HG03175 (cell line): ENCODE results near the gene SLC2A1.
"Not testable (repeated sequence)": the region's sequence is repeated elsewhere in the genome, so short reads cannot be mapped to it uniquely, and the experiment has no call there.

ENCODE experiments used
- ATAC-seq: cut with Tn5 transposase; IDR thresholded peaks from one replicate; pipeline ENCODE4 v1.9.1; 2021; ENCODE audit warnings: mild to moderate bottlenecking, moderate library complexity; ENCODE audit not compliant: unreplicated experiment

The SLC2A1 gene

DNA sequence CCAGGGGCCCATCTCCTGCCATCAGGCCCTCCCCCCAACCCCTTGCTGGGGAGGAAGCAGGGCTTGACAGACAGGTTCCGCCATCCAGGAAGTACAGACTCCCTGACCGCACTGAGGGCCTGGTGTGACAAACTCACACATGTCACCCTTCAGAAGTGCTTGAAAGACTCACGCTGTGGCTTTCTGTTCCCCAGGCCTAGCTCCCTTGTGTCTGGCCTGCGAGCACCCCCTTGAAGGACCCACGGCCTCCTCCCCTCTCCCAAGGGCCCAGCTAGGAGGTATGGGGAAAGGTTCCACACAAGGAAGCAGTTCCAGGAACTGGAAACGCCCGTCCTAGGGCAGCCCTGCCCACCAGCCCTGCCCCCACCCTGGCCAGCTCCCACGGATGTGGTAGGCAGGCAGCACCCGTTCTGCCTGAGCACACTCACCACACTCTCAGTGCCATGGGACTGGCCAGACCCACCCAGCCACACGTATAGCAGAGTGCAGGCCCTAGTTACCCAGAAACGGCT, 26.7 kb downstream of the SLC2A1 start:
- ATAC-seq = peak; percentile 65

GRCh38 chr1:42931108-42931539, 27.5 kb downstream of the SLC2A1 start:
- ATAC-seq = no peak

GRCh38 chr1:42930178-42931107, 28.2 kb downstream of the SLC2A1 start:
- ATAC-seq = no peak

DNA sequence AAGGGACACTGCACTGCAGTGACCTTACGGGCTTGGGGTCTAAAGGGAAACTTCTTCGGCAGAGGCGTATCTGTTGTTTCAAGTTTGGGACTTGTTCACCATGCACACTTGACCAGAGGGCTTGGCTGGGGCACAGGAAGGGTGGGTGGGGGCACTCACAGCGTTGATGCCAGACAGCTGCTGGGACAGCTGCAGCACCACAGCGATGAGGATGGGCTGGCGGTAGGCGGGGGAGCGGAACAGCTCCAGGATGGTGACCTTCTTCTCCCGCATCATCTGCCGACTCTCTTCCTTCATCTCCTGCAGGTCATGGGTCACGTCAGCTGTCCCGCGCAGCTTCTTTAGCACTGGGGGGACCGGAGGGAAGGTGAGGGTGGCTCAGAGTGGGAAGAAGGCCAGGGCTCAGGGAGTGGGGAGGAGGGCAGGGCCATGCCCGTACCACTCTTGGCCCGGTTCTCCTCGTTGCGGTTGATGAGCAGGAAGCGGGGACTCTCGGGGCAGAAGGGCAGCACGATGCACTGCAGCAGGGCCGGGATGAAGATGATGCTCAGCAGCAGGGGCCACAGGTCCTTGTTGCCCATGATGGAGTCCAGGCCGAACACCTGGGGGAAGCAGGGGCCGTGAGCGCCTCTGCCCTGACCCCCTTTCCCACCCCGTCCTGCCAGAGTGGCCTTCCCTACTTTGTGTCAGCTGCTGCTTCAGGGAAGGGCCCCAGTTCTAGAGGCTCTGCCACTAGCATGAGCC, 29.1 kb downstream of the SLC2A1 start:
- no peak for ATAC-seq

DNA sequence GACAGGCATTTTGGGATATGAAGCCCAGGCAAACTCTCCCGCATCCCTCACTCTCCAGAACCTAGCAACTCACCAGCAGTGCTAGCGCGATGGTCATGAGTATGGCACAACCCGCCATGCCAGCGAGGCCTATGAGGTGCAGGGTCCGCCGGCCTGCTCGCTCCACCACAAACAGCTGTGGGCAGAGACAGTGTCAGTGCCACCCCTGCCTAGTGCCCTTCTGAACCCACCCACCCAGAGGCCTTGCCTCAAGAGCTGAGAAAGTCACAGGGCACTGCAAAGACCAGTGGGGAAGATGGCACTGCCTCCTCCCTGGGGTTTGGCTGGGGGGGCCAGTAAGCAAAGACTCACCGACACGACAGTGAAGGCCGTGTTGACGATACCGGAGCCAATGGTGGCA, 29.8 kb downstream of the SLC2A1 start:
- no peak for ATAC-seq

DNA sequence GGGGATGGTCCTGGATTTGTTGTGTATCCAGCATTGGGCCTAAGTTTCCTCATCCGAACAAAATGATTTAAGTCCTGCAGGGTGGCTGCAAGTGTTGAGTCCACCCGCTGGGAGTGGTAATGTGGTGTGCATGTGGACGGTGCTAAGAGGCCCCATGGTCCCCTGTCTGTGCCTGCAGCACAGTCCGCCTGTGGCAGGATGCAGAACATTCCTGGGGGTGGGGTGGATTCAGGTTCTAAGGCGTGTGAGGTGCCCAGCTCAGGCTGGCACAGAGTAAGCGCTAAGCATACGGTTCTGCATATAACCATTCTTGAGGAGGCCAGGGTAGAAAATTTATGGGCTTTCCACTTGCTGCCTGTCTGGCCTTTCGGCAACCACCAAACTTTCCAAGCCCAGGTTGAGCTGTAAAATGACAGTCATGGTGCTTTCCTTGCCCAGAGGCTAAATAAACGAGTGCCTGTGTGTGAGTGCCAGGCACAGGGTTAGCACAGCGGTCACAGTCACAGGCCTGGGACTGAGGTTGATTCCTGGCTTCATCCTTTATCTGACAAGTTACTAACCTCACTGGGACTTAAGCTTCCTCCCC, 30.7 kb downstream of the SLC2A1 start:
- ATAC-seq = no peak

DNA sequence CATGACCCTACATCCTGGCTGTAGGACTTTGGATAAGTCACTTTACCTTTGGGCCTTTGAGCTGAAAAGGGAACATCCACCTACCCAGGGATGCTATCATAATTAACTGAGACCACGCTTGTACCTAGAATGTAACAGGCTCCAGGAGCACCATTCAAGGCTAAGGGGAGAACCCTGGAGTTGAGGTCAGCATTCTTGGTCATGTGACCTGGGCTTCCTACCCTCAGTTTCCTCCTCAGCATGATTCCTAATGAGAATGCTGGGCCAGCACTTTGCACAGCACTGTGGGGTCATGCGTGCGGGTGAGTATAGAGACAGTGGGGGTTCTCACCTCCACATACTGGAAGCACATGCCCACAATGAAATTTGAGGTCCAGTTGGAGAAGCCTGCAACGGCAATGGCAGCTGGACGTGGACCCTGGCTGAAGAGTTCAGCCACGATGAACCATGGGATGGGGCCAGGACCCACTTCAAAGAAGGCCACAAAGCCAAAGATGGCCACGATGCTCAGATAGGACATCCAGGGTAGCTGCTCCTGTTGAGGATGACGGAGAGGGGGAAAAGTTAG, 31.3 kb downstream of the SLC2A1 start:
- no peak for ATAC-seq

GRCh38 chr1:42926879-42927242, 31.8 kb downstream of the SLC2A1 start:
- ATAC-seq = no peak

DNA sequence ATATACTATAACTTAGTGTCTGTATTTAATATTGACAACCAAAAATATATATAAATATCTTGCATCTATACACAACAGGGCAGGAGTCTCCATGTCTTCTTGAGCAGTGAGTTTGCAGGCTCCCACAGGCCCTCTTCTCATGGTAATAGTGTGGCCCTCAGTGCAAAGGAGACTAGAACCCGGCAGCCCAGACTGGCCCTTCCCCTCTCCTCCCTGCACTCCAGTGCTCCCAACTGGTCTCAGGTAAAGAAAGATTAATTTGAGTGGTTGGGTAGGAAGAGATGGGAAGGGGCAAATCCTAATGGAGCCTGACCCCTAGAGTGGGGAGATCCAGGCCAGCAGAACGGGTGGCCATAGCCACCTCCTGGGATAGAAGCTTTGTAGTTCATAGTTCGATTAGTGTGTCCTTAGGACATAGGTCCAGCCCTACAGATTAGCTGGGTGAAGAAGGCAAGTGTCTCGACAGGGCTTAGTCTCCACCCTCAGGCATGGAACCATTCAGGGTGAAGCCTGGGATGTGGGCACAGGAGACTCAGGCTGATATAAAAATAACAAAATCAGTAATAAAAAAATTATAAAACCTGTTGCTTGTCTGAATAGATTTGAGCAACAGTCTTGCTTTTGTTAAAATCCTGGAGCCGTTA, 32.3 kb downstream of the SLC2A1 start:
- no peak for ATAC-seq

DNA sequence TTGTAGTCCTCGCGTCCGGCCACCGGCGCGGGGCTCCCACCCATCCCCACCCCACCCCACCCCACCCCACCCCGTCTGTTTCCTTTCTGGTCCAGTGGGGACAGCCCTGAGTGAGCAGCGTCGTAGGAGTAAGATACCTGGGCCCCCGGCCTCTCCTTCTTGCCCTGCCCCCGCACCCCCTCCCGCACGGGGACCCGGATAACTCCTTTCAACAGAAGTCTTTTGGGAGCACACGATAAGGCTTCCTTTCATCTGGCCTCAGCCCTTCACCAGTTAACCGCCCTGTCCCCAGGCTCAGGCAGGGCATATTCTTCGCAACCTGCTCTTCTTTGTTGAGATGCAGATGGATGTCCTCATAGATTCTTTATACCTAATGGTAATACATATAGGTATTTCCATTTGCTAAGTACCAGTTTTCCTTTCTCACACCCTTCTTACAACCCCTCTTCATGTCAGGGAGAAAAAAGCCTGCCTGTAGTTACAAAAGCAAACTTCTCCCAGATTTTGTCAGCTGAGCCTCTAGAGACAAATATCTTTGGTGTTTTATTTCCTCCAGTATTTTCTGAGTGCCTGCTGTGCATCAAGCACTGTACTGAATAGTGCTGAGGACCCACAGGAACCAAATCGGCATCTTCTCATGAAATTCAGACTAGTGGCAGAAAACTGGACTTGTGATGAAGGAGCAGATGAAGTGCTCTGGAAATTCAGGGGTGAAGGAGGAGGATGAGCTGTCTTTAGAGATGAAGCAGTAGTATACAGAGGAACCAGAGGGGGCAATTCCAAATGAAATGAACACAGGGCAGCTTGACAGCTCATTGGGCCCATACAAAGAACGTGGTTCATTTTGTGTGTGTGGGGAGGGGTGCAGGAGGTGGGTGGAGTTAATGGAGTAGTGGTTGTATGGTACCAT, 33.6 kb downstream of the SLC2A1 start:
- ATAC-seq = no peak

DNA sequence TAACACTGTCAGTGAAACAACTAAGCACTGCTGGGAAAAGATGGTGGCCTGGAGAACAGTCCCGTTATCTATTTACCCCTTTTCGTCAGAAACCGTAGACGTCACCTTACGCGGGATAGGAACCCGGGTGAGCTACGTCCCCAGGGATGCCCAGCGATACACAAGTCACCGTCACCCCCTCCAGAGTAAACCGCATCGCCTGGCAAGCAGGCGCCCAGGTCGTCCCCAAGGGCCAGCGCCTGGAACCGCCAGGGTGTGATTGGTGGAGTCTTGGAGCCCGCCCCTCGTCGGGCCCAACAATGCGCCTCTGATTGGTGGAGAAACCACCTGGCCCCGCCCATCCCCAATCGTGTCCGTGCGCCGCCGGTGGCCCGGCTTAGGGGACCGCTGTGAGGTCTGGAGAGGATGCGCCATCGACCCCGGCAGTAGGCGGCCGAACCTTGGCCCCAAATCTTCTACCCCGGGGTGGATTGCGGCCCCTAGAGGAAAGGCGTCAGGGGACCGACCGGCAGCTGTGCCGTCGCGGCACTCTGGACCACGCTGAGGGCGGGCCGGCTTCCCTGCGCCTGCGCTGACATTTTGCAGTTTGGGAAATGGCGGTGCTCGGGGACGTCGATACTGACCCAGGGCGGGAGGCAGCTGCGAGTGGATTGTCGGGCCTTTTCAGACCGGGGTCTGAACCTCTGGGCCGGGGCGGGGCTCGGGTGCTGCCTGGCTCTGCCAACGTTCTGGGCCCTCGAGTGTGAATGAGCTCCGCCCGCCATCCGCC, 34.4 kb downstream of the SLC2A1 start:
- peak; percentile 90 for ATAC-seq

DNA sequence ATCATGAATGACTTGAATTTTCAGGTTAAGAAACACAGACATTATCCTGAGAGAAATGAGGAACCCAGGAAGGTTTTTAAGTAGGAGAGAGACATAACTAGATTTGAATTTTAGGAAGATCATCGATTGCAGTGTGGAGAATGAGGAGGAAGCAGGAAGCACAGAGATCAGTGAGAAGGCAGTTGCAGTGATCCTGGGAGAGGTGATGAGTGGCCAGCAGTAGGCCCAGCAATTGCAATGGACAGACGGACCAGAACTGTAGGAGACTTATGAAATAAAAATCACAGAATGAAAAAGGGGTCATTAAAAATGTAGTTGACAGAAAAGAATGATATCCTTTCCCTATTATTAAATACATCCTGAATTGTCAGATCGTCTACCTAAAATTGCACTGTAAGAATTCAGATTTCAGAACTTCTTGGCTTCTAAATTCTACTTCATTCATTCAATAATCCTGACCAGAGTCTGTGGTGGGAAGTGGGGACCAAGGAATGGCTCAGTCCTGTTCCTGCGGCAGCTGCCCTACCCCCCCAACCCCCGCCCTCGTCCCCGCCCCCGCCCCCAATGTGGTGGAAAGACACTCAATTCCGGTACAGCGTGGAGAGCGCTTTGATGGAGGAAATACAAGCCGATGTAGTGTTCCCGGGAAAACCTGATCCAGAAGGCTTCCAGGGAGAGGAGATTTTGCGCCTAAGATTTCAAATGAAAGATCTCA, 35.1 kb downstream of the SLC2A1 start:
- no peak for ATAC-seq

DNA sequence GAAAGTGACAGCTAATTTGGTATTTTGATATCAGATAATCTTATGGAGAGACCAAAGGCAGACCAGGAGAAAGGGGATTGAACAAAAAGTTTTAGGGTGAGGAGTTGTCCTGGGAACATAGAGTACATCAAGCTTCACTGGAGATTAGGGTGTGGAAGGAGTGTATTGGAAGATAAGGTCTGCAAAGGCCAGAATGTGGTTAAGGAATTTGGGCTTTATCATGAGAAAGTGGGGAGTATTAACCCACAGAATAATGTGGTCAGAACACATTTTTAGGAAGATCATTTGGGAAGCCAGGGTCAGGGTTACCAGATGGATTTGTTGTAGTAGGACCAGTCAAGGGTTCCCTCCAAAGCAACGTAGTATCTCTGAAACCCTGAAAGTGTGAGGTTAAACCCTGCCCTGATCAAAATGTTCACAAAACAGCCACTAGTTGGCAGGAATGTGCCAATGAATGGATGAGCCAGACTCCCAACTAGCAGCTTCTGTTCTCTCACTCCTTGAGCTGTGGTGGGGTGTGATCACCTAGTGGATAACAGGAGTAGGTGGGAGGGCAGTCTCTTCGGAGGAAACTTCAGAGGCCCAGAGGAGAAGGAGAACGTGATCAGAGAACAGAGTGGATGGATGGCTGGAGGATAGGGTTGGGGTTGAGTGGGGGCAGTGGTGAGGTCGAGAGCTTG, 35.8 kb downstream of the SLC2A1 start:
- peak; percentile 32 for ATAC-seq

DNA sequence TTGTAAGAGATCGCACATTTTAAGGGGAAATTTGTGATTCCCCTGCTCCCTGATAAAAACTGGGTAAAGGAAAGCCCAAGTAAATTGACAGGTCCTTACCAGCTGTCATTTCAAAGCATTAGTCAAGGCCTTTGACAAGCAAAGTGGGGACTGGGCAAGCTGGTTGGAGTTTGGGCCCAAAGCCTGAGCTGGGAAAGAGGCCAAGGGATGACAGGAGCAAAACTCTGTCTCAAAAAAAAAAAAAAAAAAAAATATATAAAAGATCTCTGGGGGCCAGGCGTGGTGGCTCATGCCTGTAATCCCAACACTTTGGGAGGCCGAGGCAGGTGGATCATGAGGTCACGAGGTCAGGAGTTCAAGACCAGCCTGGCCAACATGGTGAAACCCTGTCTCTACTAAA, 36.9 kb downstream of the SLC2A1 start:
- ATAC-seq = no peak

DNA sequence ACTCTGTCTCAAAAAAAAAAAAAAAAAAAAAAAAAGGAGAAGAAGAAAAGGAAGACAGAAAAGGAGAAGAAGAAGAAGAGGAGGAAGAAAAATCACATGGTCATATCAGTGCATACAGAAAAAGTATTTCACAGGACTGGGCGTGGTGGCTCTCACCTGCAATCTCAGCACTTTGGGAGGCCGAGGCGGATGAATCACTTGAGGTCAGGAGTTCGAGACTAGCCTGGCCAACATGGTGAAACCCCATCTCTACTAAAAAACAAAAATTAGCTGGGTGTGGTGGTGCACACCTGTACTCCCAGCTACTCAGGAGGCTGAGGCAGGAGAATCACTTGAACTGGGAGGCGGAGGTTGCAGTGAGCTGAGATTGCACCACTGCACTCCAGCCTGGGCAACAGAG, 39.0 kb downstream of the SLC2A1 start:
- not testable (repeated sequence) for ATAC-seq

DNA sequence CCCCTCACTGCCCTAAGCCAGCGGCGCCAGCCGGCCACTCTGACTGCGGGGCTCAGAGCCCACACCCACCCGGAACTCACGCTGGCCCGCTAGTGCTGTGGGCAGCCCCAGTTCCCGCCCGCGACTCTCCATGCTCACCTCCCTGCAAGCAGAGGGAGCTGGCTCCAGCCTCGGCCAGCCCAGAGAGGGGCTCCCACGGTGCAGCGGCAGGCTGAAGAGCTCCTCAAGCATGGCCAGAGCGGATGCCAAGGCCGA, 41.5 kb downstream of the SLC2A1 start:
- ATAC-seq = no peak

GRCh38 chr1:42915456-42915855, 43.2 kb downstream of the SLC2A1 start:
- no peak for ATAC-seq

DNA sequence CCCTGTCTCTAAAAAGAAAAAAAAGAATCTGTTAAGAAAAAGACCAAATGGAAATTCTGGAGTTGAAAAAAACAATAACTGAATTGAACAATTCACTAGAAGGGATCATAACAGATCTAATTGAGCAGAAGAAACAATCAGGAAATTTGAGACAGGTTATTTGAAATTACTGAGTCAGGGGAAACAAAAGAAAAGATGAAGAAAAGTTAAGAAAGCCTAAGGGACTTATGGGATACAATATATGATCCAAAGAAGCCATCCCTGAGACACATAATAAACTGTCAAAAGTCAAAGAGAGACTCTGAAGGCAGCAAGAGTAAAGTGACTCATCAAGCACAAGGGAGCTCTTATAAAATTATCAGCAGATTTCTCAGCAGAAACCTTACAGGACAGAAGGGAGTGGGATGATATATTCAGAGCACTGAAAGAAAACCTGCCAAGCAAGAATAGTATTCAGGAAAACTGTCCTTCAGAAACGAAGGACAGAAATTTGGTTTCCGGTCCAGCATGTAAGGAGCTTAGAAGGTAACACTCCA, 44.5 kb downstream of the SLC2A1 start:
- ATAC-seq = no peak
